Smooth muscle cell (in vitro differentiated cells): ENCODE results near the gene ZGPAT. TPM values are rescaled to one million over a fixed set of nuclear protein-coding genes. Genes with fewer than 3 reads are reported as not detected.

Experiments used
- DNase-seq: peaks from one replicate; lab custom pipeline; 2025; ENCODE audit not compliant: unreplicated experiment; lab: John Stamatoyannopoulos, UW
- H2AFZ ChIP-seq: fragments of 200-600 bp; sonication (generic); 2 replicates; pipeline ENCODE4 v1.6.0; 2016; ENCODE audit warnings: antibody characterized with exemption, low read depth, mild to moderate bottlenecking
- H3F3A ChIP-seq: fragments of 200-600 bp; sonication (generic); 2 replicates; pipeline ENCODE4 v1.6.0; 2017; ENCODE audit warnings: antibody characterized with exemption, low read depth
- H3K27ac ChIP-seq: fragments of 200-600 bp; sonication (generic); 2 replicates; pipeline ENCODE4 v1.5.1; 2016; ENCODE audit warnings: low read depth, mild to moderate bottlenecking
- H3K27me3 ChIP-seq: fragments of 200-600 bp; sonication (generic); 2 replicates; pipeline ENCODE4 v1.6.1; 2016; ENCODE audit warnings: low read depth, mild to moderate bottlenecking
- H3K36me3 ChIP-seq: fragments of 200-600 bp; sonication (generic); 2 replicates; pipeline ENCODE4 v1.5.1; 2016; ENCODE audit warnings: low read depth
- H3K4me1 ChIP-seq: fragments of 200-600 bp; sonication (generic); 2 replicates; pipeline ENCODE4 v1.5.1; 2016; ENCODE audit warnings: low read depth
- H3K4me2 ChIP-seq: fragments of 200-600 bp; sonication (generic); 2 replicates; pipeline ENCODE4 v1.6.0; 2016; ENCODE audit warnings: mild to moderate bottlenecking
- H3K4me3 ChIP-seq: fragments of 200-600 bp; sonication (generic); 2 replicates; pipeline ENCODE4 v1.5.1; 2016; ENCODE audit warnings: mild to moderate bottlenecking
- H3K79me2 ChIP-seq: fragments of 200-600 bp; sonication (generic); 2 replicates; pipeline ENCODE4 v1.6.0; 2016; ENCODE audit warnings: low read depth, mild to moderate bottlenecking
- H3K9ac ChIP-seq: fragments of 200-600 bp; sonication (generic); 2 replicates; pipeline ENCODE4 v1.6.0; 2016; ENCODE audit warnings: low read depth
- H3K9me3 ChIP-seq: fragments of 200-600 bp; sonication (generic); replicated peaks from 2 replicates; pipeline ENCODE4 v1.5.1; 2016; ENCODE audit warnings: low read depth
- H4K20me1 ChIP-seq: fragments of 200-600 bp; sonication (generic); 2 replicates; pipeline ENCODE4 v1.6.0; 2016; ENCODE audit warnings: low read depth
- CTCF ChIP-seq: fragments of 200-600 bp; sonication (generic); IDR thresholded peaks from 2 replicates; pipeline ENCODE4 v1.5.1; 2017; ENCODE audit warnings: borderline replicate concordance, mild to moderate bottlenecking, antibody characterized with exemption; ENCODE audit not compliant: insufficient read depth, poor library complexity, severe bottlenecking
- WGBS: methylation state at CpG from one replicate; pipeline ENCODE4 v1.1.7; 2016; ENCODE audit warnings: low lambda C conversion rate; 5-methylcytosine and 5-hydroxymethylcytosine counted together
- polyA plus RNA-seq: library from polyadenylated mRNA; unstranded; fragments of >200 nt; fragmentation: Nextera tagmentation; extraction: Ambion mirVana; gene quantifications from 2 replicates; pipeline ENCODE4 v1.2.1, GENCODE V29; 2016
- total RNA-seq: library from RNA; depleted of rRNA; stranded (reverse); fragments of >200 nt; gene quantifications from 2 replicates; pipeline ENCODE4 v1.2.3, GENCODE V29; 2014

Gene ZGPAT
- total and polyA plus RNA-seq, 2 experiments from 2014 or later: 13.8 to 32.3 TPM

DNA sequence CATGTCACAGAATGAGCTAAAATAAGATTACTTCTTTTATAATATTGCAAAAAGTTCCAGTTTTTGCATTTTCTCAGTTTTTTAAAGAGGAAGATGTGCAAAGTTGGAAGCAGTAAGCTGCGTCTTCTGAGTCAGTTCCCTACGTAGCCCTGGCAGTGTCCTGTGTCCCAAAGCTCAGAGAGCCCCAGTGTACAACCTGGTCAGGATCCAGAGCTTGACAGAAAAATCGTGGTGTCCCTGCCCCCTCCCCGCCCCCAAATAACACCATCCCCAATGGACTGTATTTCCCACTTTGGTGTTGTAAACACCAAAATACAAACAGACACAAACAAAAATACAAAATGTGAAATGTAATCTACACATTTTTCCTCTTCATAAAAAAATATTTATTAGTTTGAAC, 36.3 kb downstream of the ZGPAT start:
- H3K9ac ChIP-seq: no peak overlapping the region
- H3K4me2 ChIP-seq: no peak overlapping the region
- 90% methylated on average over 4 of the region's 4 CpGs for WGBS
- no peaks in the 10 kb centered on the region for H3K9me3 ChIP-seq
- H4K20me1 ChIP-seq: peaks cover 10% of the 10 kb centered on the region
- H3K79me2 ChIP-seq: no peaks in the 10 kb centered on the region
- H2AFZ ChIP-seq: no peak overlapping the region
- H3K27ac ChIP-seq: no peak overlapping the region
- no peak overlapping the region for H3K4me3 ChIP-seq
- no peaks in the 10 kb centered on the region for H3K27me3 ChIP-seq
- peaks cover 8% of the 10 kb centered on the region for H3K4me1 ChIP-seq
- no peak for TF ChIP-seq CTCF
- DNase-seq: no peak
- no peaks in the 10 kb centered on the region for H3K36me3 ChIP-seq
- peaks cover 16% of the 10 kb centered on the region for H3F3A ChIP-seq

DNA sequence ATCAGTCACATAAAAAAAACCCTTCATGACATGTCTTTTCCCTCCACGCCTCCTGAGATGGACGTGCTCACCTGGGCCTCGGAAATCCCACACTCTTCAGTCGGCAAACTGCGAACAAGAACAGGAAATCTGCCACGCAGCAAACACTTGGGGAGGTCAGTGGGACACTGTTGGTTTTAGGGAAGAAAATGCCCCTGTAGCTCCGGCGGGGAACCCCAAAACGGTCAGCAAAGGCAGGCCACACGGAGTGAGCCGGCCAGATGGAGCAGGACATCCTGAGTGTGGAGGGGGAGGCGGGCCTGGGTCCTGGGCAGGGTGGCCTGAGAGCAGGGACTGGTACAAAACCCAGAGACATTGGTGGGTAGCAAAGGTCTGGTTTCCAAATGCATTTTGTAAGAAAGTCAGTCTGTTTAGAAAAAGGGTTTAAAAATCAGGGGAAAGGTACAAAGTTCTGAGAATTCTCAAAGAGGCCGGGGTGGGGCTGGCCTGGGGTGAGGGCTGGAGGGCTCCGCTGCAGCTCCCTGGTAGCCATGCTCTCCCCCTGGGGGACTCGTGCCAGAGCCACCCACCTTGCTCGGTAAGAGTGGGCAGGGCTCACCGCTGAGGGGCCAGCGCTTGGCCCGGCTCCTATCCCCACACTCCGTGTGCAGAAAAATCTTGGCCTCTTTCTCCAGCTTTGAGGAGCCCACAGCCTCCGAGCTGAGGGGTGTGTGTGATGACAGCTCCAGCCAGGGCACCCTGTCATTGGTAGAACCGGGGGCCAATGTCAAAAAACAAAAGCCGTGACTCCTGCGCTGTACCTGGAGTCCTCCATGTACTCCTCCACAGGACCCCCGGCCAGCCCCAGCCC, 37.0 kb downstream of the ZGPAT start:
- no peak overlapping the region for H3K9ac ChIP-seq
- no peaks in the 10 kb centered on the region for H3K36me3 ChIP-seq
- H3K4me3 ChIP-seq: no peak overlapping the region
- H4K20me1 ChIP-seq: peaks cover 10% of the 10 kb centered on the region
- H3F3A ChIP-seq: peaks cover 15% of the 10 kb centered on the region
- no peaks in the 10 kb centered on the region for H3K27me3 ChIP-seq
- no peak overlapping the region for H3K4me2 ChIP-seq
- H3K4me1 ChIP-seq: peaks cover 7% of the 10 kb centered on the region
- H3K79me2 ChIP-seq: no peaks in the 10 kb centered on the region
- no peak overlapping the region for H2AFZ ChIP-seq
- 92% methylated on average over 25 of the region's 25 CpGs for WGBS
- no peak for DNase-seq
- TF ChIP-seq CTCF: no peak
- no peaks in the 10 kb centered on the region for H3K9me3 ChIP-seq
- H3K27ac ChIP-seq: no peak overlapping the region

- peaks cover 7% of the 10 kb centered on the region for H3K4me1 ChIP-seq
- WGBS: 84% methylated on average over 15 of the region's 15 CpGs
- peaks cover 10% of the 10 kb centered on the region for H4K20me1 ChIP-seq
- no peak overlapping the region for H3K27ac ChIP-seq
- DNase-seq: no peak
- peaks cover 13% of the 10 kb centered on the region for H3F3A ChIP-seq
- no peaks in the 10 kb centered on the region for H3K9me3 ChIP-seq
- TF ChIP-seq CTCF: no peak
- no peak overlapping the region for H3K4me2 ChIP-seq
- H3K79me2 ChIP-seq: no peaks in the 10 kb centered on the region
- H3K9ac ChIP-seq: no peak overlapping the region
- no peaks in the 10 kb centered on the region for H3K27me3 ChIP-seq
- H3K4me3 ChIP-seq: no peak overlapping the region
- H2AFZ ChIP-seq: no peak overlapping the region
- no peaks in the 10 kb centered on the region for H3K36me3 ChIP-seq
These were observed 37.6 kb downstream of the ZGPAT start for GRCh38 chr20:63745424-63745805.
